ENCODE results near the gene WNT3. TPM values are rescaled to one million over a fixed set of nuclear protein-coding genes. Genes with fewer than 3 reads are reported as not detected.

Gene WNT3
- total RNA-seq, 1 donor from 2014 or later: 14.4 TPM

DNA sequence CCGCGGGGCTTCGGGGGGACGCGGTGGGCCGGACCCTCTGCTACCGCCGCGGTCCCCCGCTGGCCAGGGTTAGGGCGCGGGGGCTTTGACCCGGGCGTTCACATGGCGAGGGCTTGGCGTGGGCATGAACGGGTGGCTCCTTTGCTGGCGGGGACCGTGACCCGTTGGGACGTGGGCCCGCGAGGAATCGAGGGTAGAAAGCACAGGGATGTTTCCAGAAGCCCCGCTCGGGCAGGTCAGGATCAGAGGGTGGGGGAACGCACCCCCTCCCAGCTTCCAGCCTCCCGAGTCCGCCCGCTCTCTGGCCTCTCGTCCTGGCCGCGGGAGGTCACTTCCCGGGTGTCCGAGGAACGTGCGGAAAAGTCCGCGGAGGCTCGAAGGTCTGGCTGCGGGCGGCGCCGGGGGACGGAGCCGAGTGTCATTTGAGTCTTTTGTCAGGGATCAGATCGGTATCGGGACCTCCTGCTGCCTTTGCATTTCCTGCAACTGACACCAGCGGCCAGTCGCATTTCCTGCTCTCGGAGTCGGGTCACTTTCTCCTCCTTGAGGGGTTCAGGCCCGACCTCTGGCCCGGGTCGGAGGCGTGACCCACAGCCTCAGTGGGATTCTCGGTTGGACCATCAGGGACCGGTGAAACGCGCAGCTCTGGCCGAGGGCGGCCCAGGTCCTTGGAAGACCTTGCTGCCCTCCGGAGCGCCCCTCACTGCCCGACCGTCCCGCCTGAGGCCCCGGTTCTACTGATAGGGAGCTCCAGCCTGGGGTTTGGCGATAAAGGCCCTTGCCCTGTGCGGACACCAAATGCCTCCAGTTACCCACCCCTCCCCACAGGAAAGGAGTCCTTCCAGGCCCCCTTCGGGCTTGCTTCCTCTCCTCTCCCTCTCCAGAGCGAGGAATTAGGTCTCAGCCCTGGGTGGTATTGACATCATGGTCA lies 702 bp upstream of the WNT3 start:
- H3K4me1 Mint-ChIP-seq (ENCODE audit: unreplicated experiment): peaks cover 32% of the 10 kb centered on the region
- H3K4me3 Mint-ChIP-seq (ENCODE audit: unreplicated experiment): peak overlapping the region; percentile 73
- H3K36me3 Mint-ChIP-seq (ENCODE audit: low read depth, unreplicated experiment): peaks cover 4% of the 10 kb centered on the region
- H3K27ac Mint-ChIP-seq (ENCODE audit: unreplicated experiment): peak overlapping the region; percentile 80
- TF ChIP-seq, protein P1, sequence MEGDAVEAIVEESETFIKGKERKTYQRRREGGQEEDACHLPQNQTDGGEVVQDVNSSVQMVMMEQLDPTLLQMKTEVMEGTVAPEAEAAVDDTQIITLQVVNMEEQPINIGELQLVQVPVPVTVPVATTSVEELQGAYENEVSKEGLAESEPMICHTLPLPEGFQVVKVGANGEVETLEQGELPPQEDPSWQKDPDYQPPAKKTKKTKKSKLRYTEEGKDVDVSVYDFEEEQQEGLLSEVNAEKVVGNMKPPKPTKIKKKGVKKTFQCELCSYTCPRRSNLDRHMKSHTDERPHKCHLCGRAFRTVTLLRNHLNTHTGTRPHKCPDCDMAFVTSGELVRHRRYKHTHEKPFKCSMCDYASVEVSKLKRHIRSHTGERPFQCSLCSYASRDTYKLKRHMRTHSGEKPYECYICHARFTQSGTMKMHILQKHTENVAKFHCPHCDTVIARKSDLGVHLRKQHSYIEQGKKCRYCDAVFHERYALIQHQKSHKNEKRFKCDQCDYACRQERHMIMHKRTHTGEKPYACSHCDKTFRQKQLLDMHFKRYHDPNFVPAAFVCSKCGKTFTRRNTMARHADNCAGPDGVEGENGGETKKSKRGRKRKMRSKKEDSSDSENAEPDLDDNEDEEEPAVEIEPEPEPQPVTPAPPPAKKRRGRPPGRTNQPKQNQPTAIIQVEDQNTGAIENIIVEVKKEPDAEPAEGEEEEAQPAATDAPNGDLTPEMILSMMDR (IDR thresholded peaks at IDR 0.05; ENCODE audit: unreplicated experiment): no peak
- peak; percentile 59 for DNase-seq (ENCODE audit: low spot score)
- no peaks in the 10 kb centered on the region for H3K9me3 Mint-ChIP-seq (ENCODE audit: unreplicated experiment)
- H3K27me3 Mint-ChIP-seq (ENCODE audit: unreplicated experiment): peaks cover 10% of the 10 kb centered on the region

DNA sequence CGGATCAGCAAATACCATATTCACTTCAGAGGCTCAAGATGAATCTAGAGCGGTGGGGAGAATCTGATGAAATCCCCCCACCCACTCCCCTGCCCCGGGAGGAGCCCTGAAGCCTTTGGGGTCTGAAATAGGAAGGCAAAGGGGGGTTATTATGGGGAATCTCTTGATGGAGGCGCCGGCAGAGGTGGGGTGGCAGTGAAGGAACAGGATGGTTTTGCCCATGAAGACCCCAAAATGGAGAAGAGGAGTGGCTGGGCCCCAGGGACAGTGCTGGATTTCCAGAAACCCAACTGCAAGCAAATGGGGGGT lies 637 bp downstream of the WNT3 start:
- Mint-ChIP-seq H3K4me3 (ENCODE audit: unreplicated experiment) (peak overlapping the region; percentile 91), H3K9me3 (ENCODE audit: unreplicated experiment) (no peaks in the 10 kb centered on the region), H3K4me1 (ENCODE audit: unreplicated experiment) (peaks cover 46% of the 10 kb centered on the region), H3K27ac (ENCODE audit: unreplicated experiment) (peak overlapping the region; percentile 28), H3K36me3 (ENCODE audit: low read depth, unreplicated experiment) (peaks cover 4% of the 10 kb centered on the region), H3K27me3 (ENCODE audit: unreplicated experiment) (peaks cover 10% of the 10 kb centered on the region)
- DNase-seq (ENCODE audit: low spot score): no peak
- TF ChIP-seq, protein P1 (IDR thresholded peaks at IDR 0.05; ENCODE audit: unreplicated experiment): no peak

DNA sequence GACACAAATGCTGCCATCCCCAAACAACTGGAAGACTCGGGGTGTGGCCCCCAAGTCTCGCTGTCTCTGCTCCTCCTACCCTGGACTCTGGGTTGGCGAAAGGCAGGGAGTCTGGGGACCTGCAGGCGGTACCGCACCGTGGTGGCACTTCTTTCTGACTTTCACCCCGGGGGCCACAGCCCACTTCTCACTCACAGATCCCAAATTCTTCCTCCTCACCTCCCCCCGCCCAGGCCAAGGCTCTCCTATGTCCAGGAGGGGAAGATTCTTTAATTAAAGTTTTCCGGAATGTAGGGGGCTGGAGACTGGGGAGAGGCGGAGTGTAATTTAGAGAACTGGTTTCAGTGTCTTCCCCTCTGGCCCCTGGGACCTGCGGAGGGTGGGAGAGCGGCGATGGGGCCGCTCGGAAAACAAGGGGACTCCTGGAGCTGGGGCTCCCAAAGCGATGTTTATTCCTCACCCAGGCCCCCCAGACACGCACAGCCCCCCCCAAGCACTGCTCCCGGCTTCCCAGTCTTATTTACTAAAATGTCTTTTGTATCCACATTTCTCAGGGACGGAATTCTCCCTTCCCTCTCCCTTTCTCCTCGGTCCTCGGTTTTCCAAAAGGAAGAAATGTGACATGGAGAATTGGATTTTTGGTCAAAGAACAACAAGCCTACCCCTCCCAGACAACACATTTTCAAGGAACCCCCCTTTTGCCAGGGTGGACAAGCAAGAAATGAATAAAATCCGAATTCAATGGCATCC lies 1.2 kb downstream of the WNT3 start:
- H3K27me3 Mint-ChIP-seq (ENCODE audit: unreplicated experiment): peaks cover 10% of the 10 kb centered on the region
- H3K9me3 Mint-ChIP-seq (ENCODE audit: unreplicated experiment): no peaks in the 10 kb centered on the region
- H3K36me3 Mint-ChIP-seq (ENCODE audit: low read depth, unreplicated experiment): peaks cover 4% of the 10 kb centered on the region
- DNase-seq (ENCODE audit: low spot score): no peak
- H3K27ac Mint-ChIP-seq (ENCODE audit: unreplicated experiment): peak overlapping the region; percentile 28
- peaks cover 49% of the 10 kb centered on the region for H3K4me1 Mint-ChIP-seq (ENCODE audit: unreplicated experiment)
- TF ChIP-seq, protein P1 (IDR thresholded peaks at IDR 0.05; ENCODE audit: unreplicated experiment): no peak
- peak overlapping the region; percentile 91 for H3K4me3 Mint-ChIP-seq (ENCODE audit: unreplicated experiment)

DNA sequence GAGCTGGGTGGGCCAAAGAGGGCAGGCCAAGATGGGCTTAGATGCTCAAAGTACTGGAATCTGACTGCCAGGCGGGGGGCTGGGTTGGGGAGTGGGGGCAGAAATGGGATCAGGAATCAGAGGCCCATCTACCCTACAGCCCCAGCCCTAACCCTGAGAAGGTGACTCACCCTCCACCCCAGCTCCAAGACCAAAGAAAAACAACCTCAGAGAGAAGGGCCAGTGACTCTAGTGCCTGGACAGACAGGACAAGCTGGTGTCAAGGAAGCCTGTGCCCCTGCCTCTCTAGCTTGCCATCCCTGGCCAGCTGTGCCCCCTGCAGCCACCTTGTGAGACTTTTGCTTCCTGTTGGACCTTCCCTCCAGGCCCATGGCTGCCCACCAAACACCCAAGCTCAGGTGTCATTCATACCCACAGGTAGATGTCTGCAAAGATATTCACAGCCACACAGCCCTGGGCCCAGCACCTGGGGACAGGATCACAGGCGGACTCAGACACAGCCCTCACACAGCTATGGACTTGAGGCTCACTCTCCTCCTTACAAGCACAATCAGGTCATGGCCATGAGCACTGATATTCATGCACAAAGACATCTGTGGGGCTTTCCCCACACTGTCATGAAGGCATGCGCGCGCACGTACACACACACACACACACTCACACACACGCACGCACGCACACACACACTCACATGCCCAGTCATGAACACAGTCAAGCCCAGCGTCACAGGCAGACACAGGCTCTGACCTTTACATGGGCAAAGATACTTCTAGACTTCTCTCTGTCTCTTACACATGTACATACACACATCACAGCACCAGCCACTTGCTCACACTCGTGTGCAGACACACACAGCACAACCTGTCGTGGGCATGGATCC lies 2.8 kb downstream of the WNT3 start:
- no peak for DNase-seq (ENCODE audit: low spot score)
- TF ChIP-seq, protein P1 (IDR thresholded peaks at IDR 0.05; ENCODE audit: unreplicated experiment): no peak
- H3K4me1 Mint-ChIP-seq (ENCODE audit: unreplicated experiment): peaks cover 49% of the 10 kb centered on the region
- peak overlapping the region; percentile 22 for H3K27ac Mint-ChIP-seq (ENCODE audit: unreplicated experiment)
- peaks cover 8% of the 10 kb centered on the region for H3K27me3 Mint-ChIP-seq (ENCODE audit: unreplicated experiment)
- H3K36me3 Mint-ChIP-seq (ENCODE audit: low read depth, unreplicated experiment): peaks cover 7% of the 10 kb centered on the region
- H3K9me3 Mint-ChIP-seq (ENCODE audit: unreplicated experiment): no peaks in the 10 kb centered on the region
- H3K4me3 Mint-ChIP-seq (ENCODE audit: unreplicated experiment): peak overlapping the region; percentile 85

Measured in endothelial cell (in vitro differentiated cells).